K562 (cell line): ENCODE results near the gene RPL15. TPM values are rescaled to one million over a fixed set of nuclear protein-coding genes. Genes with fewer than 3 reads are reported as not detected.

Experiments
- ATAC-seq: fragments of 200-7000 bp; cut with Tn5 transposase; 3 replicates; pipeline ENCODE4 v1.9.1; 2020; ENCODE audit warnings: moderate library complexity
- BruUV-seq: library from RNA; stranded (reverse); fragments of 400-500 nt; replicated peaks from 2 replicates; lab custom pipeline; 2021; lab: Mats Ljungman, UMichigan
- CTCF ChIA-PET: fragments of 300-600 bp; formaldehyde crosslinking; extraction: SDS; loops from one replicate; lab custom pipeline; 2021; ENCODE audit warnings: low intra/inter-chr PET ratio; lab: Yijun Ruan, JAX
- POLR2A ChIA-PET: fragments of 300-600, 350-650 bp; sonication (Branson Sonifier 250); formaldehyde crosslinking; extraction: SDS; loops from one replicate; lab custom pipeline; 2021; ENCODE audit warnings: antibody characterized with exemption, inconsistent platforms; lab: Yijun Ruan, JAX
- DNase-seq, 4 experiments: peaks; one replicate each; pipeline versions ENCODE4 v3.0.0 to v3.0.0-alpha.2; 2011 to 2018; ENCODE audit warnings: low spot score in 3 of 4, mixed read lengths in 3 of 4; ENCODE audit errors: extremely low read depth in 1 of 4
- FAIRE-seq: peaks from 2 replicates; lab custom pipeline; 2011; peaks lifted over from hg19 to GRCh38; lab: Jason Lieb, UNC
- H2AFZ ChIP-seq: 2 replicates; pipeline ENCODE4 v1.6.0; 2011; ENCODE audit warnings: low read depth, low read length, control low read depth, inconsistent platforms
- H3K27ac ChIP-seq: fragments of 200-600 bp; 3 replicates; pipeline ENCODE4 v1.8.0; 2011; ENCODE audit warnings: low read depth, mild to moderate bottlenecking, control low read depth, inconsistent platforms, low read length, moderate library complexity, mixed read lengths; ENCODE audit errors: extremely low read depth
- H3K27me3 ChIP-seq, 2 experiments: fragments of 300-600 bp in 1 of 2; 2 replicates in 1 of 2; 3 replicates in 1 of 2; pipeline versions ENCODE4 v1.6.0 to v1.8.0; 2011; ENCODE audit warnings: inconsistent platforms in 2 of 2, low read length in 2 of 2, mild to moderate bottlenecking in 1 of 2, mixed read lengths in 1 of 2, moderate library complexity in 1 of 2; ENCODE audit not compliant: control insufficient read depth in 2 of 2, insufficient read depth in 2 of 2
- H3K36me3 ChIP-seq: fragments of 300-600 bp; 3 replicates; pipeline ENCODE4 v1.8.0; 2011; ENCODE audit warnings: mild to moderate bottlenecking, low read length, inconsistent platforms; ENCODE audit not compliant: control insufficient read depth, insufficient read depth
- H3K4me1 ChIP-seq, 2 experiments: fragments of 200-600 bp in 1 of 2; replicated peaks in 1 of 2; 2 replicates in 1 of 2; 3 replicates in 1 of 2; pipeline versions ENCODE4 v1.5.1 to v1.8.0; 2011; ENCODE audit warnings: inconsistent platforms in 2 of 2, low read length in 2 of 2, mild to moderate bottlenecking in 1 of 2, mixed read lengths in 1 of 2, moderate library complexity in 1 of 2; ENCODE audit not compliant: control insufficient read depth in 2 of 2, insufficient read depth in 2 of 2
- H3K4me2 ChIP-seq: 2 replicates; pipeline ENCODE4 v1.6.1; 2011; ENCODE audit warnings: low read length, control low read depth, inconsistent platforms, mixed read lengths; ENCODE audit not compliant: insufficient read depth
- H3K4me3 ChIP-seq: fragments of 200-600 bp; sonication (generic), shearing (Covaris generic); 2 replicates; pipeline ENCODE4 v1.5.1; 2016; ENCODE audit warnings: control low read depth, inconsistent platforms
- H3K79me2 ChIP-seq: fragments of 200-600 bp; 3 replicates; pipeline ENCODE4 v1.8.0; 2011; ENCODE audit warnings: low read length, inconsistent platforms; ENCODE audit not compliant: control insufficient read depth, insufficient read depth
- H3K9ac ChIP-seq, 2 experiments: 2 replicates each; pipeline versions ENCODE4 v1.6.0 to v1.6.1; 2011; ENCODE audit warnings: low read depth in 2 of 2, low read length in 2 of 2, control low read depth in 1 of 2, inconsistent platforms in 1 of 2, mild to moderate bottlenecking in 1 of 2, mixed read lengths in 1 of 2; ENCODE audit not compliant: insufficient read depth in 1 of 2
- H3K9me1 ChIP-seq: one replicate; pipeline ENCODE4 v1.6.0; 2011; ENCODE audit warnings: inconsistent platforms, mild to moderate bottlenecking, low read length, moderate library complexity; ENCODE audit not compliant: control insufficient read depth, insufficient read depth
- H3K9me3 ChIP-seq: replicated peaks from 2 replicates; pipeline ENCODE4 v1.5.1; 2011; ENCODE audit warnings: low read depth, low read length, inconsistent platforms; ENCODE audit not compliant: control insufficient read depth, insufficient read depth
- H4K20me1 ChIP-seq: replicated peaks from 2 replicates; pipeline ENCODE4 v1.6.1; 2011; ENCODE audit warnings: low read length, inconsistent platforms, mixed read lengths; ENCODE audit not compliant: control insufficient read depth, insufficient read depth
- C11orf30 ChIP-seq: fragments of 450-650 bp; IDR thresholded peaks from 2 replicates; pipeline ENCODE4 v1.6.1; 2016; ENCODE audit warnings: low read depth, mild to moderate bottlenecking
- CEBPG ChIP-seq, 3 experiments: fragments of 200-800 bp in 1 of 3; sonication (Bioruptor generic) in 1 of 3; sonication (generic) in 1 of 3; formaldehyde crosslinking in 1 of 3; IDR thresholded peaks in 2 of 3; conservative IDR thresholded peaks in 1 of 3; 2 replicates each; pipeline versions ENCODE4 v1.6.1 to v1.8.0; 2016 to 2022; ENCODE audit warnings: missing compliant biosample characterization in 2 of 3, missing genetic modification characterization in 2 of 3, mild to moderate bottlenecking in 1 of 3, missing genetic modification reagents in 1 of 3
- E2F3 ChIP-seq: fragments of 250-450 bp; sonication (Bioruptor Pico); IDR thresholded peaks from 2 replicates; pipeline ENCODE4 v1.4.0; 2020; ENCODE audit warnings: mild to moderate bottlenecking
- MEIS2 ChIP-seq: fragments of 450-650 bp; IDR thresholded peaks from 2 replicates; pipeline ENCODE4 v1.6.1; 2014; ENCODE audit warnings: mild to moderate bottlenecking; ENCODE audit not compliant: partially characterized antibody
- ZNF316 ChIP-seq: fragments of 450-650 bp; IDR thresholded peaks from 2 replicates; pipeline ENCODE4 v1.6.1; 2016
- ZNF707 ChIP-seq: fragments of 250-450 bp; sonication (Bioruptor Pico); conservative IDR thresholded peaks from 2 replicates; pipeline ENCODE4 v1.8.0; 2022; ENCODE audit warnings: inconsistent platforms, mild to moderate bottlenecking, moderate library complexity
- WGBS: fragments of 100-300 bp; shearing (Covaris generic); methylation state at CpG from one replicate; pipeline ENCODE4 v1.1.6; 2016; ENCODE audit warnings: low coverage, mixed read lengths; ENCODE audit not compliant: insufficient coverage; ENCODE audit errors: missing lambda C conversion rate; 5-methylcytosine and 5-hydroxymethylcytosine counted together
- in situ Hi-C: fragments of 300-500 bp; cut with MboI; formaldehyde crosslinking; loops from 4 replicates; pipeline ENCODE4 v1.15.0; 2018; ENCODE audit warnings: inconsistent platforms, mixed read lengths
- intact Hi-C: fragments of 100-400 bp; cut with micrococcal nuclease; formaldehyde crosslinking; loops from 2 replicates; pipeline ENCODE4 v1.14.2; 2022
- polyA plus RNA-seq, 8 experiments: library from polyadenylated mRNA; depleted of rRNA in 4 of 8; stranded (reverse) in 5 of 8; unstranded in 3 of 8; fragments of >200 nt; fragmentation: Nextera tagmentation in 2 of 8; fragmentation: Illumina TruSeq in 1 of 8; extraction: Ambion mirVana in 2 of 8; extraction: Trizol in 1 of 8; gene quantifications; 2 replicates each; pipeline versions ENCODE4 v1.2.1 to v1.2.3, GENCODE V29; 2011 to 2014; ENCODE audit warnings: inconsistent platforms in 1 of 8, missing spikeins in 1 of 8
- total RNA-seq, 7 experiments: library from RNA; depleted of rRNA in 6 of 7; stranded (reverse); fragments of >200 nt in 6 of 7; fragmentation: Illumina TruSeq in 2 of 7; extraction: Trizol in 2 of 7; gene quantifications; 2 replicates each; pipeline versions ENCODE4 v1.2.1 to v1.2.3, GENCODE V29; 2011 to 2021; ENCODE audit warnings: low replicate concordance in 1 of 7
- TF ChIP-seq, protein P1 (sequence below): fragments of 450-650 bp; IDR thresholded peaks from 2 replicates; pipeline ENCODE4 v1.6.1; 2016

RPL15 gene
- total and polyA plus RNA-seq, 9 of the 15 experiments (the other 6 are each of a cell fraction or from before 2014, with no cell fraction given), result 2,393 to 8,850 (median 3,928) TPM

DNA sequence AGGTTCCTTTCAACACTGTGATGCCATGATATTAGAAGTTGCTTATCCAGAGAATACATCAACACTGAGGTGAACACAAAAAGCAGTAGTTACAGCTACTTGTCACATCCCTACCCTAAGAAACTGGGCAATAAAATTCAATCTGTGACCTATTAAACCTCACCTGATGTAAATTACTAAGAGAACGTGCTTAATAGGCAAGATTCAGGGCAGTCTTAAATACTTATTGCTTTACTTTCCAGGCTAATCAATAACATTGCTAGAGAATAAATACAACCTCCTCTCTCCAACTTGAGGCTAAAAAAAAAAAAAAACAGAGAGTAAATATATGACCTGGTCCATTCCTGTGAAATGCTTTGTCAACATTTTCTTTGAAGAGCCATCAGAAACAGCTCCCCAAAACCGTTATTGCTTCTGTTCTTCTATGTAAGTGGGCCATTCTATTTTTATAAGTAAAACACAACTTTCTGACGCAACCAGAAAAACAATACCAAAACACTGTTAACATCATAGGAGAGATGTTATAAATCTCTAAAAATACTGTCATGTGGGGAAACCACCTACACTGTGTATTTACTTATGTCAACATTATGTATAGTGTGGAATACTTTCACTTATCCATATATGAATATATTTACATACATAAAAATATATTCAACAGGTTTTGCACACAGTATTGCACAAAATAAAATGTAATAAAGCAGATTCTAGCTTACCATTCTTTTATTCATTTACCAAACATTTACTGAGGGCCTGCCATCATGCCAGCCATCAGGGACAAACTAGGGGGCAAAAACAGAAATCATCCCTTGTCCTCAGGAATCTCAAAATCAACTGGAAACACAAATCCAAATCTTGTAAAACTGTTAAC lies 2.8 kb upstream of the RPL15 start:
- no peak overlapping the region for H3K27ac ChIP-seq
- no peak overlapping the region for H2AFZ ChIP-seq
- ATAC-seq (no peak), FAIRE-seq (no peak), DNase-seq (no peak)
- peaks cover 47% of the 10 kb centered on the region for H3K79me2 ChIP-seq
- POLR2A ChIA-PET, result interaction anchor here (1.1 kb wide), 1 partner anchor 10 kb away, joined by 4 read pairs; no protein-coding TSS in a partner anchor
- BruUV-seq, result no TSS peak
- H3K9me1 ChIP-seq, result no peaks in the 10 kb centered on the region
- no peak overlapping the region for H3K9ac ChIP-seq
- H4K20me1 ChIP-seq, result peaks cover 18% of the 10 kb centered on the region
- no peaks in the 10 kb centered on the region for H3K27me3 ChIP-seq
- H3K36me3 ChIP-seq, result peaks cover 30% of the 10 kb centered on the region
- H3K4me1 ChIP-seq, result peaks cover 6 to 13% of the 10 kb centered on the region in 2 experiments
- in situ Hi-C loops, result no loop called here
- WGBS, result 62% methylated on average over 3 of the region's 3 CpGs
- TF ChIP-seq CEBPG (CRISPR knock-in tag; IDR thresholded peaks at IDR 0.05), result no peak
- TF ChIP-seq CEBPG (tag; conservative IDR thresholded peaks at IDR 0.05 in 1 of 2, IDR thresholded peaks at IDR 0.05 in 1 of 2), result 0 out of 4 replicates have a peak, but pooled peaks of 1 of the 2 experiments have one; percentile 31
- peak; percentile 61 for TF ChIP-seq MEIS2
- TF ChIP-seq, protein P1, sequence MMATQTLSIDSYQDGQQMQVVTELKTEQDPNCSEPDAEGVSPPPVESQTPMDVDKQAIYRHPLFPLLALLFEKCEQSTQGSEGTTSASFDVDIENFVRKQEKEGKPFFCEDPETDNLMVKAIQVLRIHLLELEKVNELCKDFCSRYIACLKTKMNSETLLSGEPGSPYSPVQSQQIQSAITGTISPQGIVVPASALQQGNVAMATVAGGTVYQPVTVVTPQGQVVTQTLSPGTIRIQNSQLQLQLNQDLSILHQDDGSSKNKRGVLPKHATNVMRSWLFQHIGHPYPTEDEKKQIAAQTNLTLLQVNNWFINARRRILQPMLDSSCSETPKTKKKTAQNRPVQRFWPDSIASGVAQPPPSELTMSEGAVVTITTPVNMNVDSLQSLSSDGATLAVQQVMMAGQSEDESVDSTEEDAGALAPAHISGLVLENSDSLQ, result peak; percentile 26; the same call in 1 of the 2 replicates
- TF ChIP-seq E2F3, result no peak
- peak; percentile 57; the same call in 1 of the 2 replicates for TF ChIP-seq C11orf30
- TF ChIP-seq ZNF316, result peak; percentile 76
- TF ChIP-seq ZNF707, result no peak
- no peak overlapping the region for H3K4me2 ChIP-seq
- H3K4me3 ChIP-seq, result no peak overlapping the region
- CTCF ChIA-PET, result no interaction called here
- intact Hi-C loops, result loop anchor here (10.0 kb wide), 1 partner anchor 581 kb away; the partner anchor contains the start of gene THRB
- no peaks in the 10 kb centered on the region for H3K9me3 ChIP-seq
